Measurements from ENCODE around the gene RTCA.
"Not testable (repeated sequence)": the region's sequence is repeated elsewhere in the genome, so short reads cannot be mapped to it uniquely, and the experiment has no call there.

The RTCA gene

DNA sequence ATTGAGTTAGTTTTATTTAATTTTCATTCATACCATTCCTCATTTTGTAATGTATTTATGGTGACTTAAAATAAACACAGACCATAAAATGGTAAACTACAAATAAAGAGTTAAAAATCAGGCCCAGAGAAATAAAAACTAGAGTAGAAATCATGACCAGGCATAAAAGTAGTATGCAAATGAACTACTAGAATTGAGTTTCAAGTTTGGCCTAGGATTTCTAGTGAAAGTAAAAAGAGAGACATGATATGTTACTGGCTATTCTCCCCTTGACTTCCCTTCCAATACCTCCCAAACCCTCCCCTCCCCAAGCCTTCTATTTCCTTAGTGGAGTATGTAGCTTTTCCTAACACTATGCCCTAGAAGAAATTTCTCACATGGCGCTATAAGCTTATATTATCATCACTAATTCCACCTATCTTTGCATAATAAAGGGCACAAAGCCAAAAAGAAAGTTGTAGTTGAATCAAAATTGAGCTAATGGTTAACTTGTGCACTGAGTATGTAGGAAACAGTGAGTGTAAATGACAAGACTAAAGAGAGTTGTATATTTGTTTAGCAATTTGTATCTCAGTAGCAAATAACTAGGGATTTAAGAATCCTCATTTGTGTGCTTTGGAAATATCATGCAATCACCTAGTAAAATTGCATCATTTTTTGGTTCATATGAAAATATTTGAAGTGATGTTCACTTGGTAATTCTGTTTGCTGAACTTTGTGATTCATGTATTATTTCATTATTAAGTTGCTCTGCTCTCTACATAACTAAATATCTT, 56.6 kb downstream of the RTCA start:
- TF ChIP-seq, protein P1, sequence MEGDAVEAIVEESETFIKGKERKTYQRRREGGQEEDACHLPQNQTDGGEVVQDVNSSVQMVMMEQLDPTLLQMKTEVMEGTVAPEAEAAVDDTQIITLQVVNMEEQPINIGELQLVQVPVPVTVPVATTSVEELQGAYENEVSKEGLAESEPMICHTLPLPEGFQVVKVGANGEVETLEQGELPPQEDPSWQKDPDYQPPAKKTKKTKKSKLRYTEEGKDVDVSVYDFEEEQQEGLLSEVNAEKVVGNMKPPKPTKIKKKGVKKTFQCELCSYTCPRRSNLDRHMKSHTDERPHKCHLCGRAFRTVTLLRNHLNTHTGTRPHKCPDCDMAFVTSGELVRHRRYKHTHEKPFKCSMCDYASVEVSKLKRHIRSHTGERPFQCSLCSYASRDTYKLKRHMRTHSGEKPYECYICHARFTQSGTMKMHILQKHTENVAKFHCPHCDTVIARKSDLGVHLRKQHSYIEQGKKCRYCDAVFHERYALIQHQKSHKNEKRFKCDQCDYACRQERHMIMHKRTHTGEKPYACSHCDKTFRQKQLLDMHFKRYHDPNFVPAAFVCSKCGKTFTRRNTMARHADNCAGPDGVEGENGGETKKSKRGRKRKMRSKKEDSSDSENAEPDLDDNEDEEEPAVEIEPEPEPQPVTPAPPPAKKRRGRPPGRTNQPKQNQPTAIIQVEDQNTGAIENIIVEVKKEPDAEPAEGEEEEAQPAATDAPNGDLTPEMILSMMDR (IDR thresholded peaks at IDR 0.05; ENCODE audit: low read depth, low read length) = no peak

DNA sequence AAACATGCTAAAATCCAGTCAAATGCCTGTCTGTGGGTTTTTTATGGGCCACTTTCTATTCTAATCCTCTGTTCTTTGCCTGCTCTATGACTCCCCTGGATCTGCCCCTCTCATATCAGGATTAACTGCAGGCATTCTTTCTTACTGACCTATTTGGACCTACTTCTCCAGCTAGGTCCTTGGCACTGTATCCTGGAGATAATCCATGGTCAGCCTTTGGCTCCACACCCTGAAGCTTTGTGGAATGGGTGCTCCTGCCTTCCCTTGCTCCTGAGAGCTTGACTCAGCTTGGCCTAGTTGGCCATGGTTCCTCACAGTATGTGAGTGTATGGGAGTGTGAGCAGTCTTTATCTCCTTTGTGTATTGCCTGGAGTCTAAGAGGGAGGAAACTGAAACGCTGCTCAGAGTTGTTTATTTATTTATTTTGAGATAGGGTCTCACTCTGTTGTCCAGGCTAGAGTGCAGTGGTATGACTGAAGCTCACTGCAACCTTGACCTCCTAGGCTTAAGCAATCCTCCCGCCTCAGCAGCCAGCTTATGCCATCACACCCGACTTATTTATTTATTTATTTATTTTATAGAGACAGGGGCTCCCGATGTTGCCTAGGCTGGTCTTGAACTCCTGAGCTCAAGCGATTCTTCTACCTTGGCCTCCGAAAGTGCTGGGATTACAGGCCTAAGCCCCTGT, 57.5 kb downstream of the RTCA start:
- no peak overlapping the region for H3K4me3 ChIP-seq (ENCODE audit: low read depth, low read length)
- TF ChIP-seq, protein P1 (IDR thresholded peaks at IDR 0.05; ENCODE audit: low read depth, low read length) = no peak

More for the DNA sequence above, 56.6 kb downstream of the RTCA start:
- H3K4me3 ChIP-seq (ENCODE audit: low read depth, low read length) = no peak overlapping the region

DNA sequence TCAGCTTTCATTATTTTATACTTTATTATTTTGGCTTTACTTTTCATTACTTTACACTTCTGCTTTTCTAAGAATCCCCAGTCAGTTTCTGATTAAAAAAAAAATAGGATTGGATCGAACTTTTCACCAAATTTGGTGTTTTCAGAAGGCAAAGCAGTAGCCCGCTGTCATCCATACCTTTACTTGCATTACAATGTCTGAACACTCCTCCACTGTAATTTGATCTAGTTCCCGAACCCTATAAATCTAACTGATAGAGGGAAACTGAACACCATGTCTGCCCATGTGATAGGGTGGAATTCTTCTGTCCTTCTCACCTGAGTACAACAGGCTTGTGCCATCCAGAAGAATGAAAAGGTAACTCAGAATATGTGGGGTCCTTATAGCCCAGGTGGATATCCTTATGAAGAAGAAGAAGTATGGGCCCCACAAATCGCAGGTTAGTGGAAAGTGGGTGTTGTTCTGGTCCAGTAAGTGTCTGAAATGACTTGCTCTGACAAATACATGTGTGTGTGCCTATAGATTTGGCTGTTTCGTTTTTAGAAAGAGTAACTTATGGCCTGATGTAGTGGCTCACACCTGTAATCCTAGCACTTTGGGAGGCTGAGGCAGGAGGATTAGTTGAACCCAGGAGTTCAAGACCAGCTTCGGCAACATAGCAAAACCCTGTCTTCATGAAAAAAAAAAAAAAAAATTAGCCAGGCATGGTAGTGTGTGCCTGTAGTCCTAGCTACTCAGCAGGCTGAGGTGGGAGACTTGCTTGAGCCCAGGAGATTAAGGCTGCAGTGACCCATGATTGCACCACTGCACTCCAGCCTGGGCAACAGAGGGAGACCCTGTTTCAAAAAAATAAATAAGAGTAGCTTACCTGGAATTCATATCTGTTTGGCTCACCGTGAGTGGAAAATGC, 59.7 kb downstream of the RTCA start:
- TF ChIP-seq, protein P1 (IDR thresholded peaks at IDR 0.05; ENCODE audit: low read depth, low read length) = no peak
- no peak overlapping the region for H3K4me3 ChIP-seq (ENCODE audit: low read depth, low read length)

DNA sequence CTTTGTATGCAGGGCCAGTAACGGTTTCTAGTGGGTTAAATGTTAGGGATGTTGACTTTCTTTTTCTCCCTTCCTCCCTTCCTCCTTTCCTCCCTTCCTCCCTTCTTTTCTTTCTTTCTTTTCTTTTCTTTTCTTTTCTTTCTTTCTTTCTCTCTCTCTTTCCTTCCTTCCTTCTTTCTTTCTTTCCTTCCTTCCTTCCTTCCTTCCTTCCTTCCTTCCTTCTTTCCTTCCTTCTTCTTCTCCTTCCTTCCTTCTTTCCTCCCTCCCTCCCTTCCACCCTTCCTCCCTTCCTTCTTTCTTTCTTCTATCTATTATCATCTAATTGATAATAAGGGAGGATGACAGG, 60.3 kb downstream of the RTCA start:
- H3K4me3 ChIP-seq (ENCODE audit: low read depth, low read length) = not testable (repeated sequence)

DNA sequence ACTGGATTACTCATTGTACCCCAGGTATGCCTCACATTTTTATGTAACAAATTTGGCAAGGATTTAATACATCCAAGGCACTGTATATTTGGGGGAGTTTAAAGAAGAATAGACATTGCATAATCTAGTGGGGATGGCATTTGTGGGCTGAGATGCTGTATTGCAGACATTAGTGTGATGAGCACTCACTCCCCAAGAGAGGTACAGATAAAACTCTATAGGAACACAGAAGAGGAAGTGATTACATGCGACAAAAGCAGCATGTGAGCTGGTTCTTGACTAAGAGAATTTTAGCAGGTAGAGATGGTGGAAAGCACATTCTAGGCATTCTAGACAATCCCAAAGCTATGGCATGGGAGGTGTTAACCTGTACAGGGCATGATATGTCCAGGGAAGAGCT, 62.1 kb downstream of the RTCA start:
- TF ChIP-seq, protein P1 (IDR thresholded peaks at IDR 0.05; ENCODE audit: low read depth, low read length) = no peak

DNA sequence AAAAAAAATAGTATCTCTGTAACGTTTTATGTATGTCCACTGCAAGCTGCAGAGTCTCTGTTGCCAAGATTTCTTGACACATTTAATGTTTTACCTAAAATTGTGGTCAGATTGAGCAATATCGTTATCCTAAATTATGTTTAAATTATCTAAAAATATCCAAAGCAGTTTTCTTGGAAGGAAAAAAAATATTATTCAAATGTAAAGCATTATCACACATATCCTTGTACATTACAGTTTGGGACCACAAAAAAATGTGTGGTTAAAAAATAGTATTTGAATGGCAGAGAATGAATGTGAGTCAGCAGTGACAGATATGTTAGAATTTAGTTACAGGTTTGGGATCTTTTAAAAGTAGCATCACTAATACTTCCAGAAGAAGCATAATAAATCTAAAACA, 65.1 kb downstream of the RTCA start:
- H3K4me3 ChIP-seq (ENCODE audit: low read depth, low read length) = not testable (repeated sequence)

More for the DNA sequence above, 62.1 kb downstream of the RTCA start:
- H3K4me3 ChIP-seq (ENCODE audit: low read depth, low read length) = no peak overlapping the region

DNA sequence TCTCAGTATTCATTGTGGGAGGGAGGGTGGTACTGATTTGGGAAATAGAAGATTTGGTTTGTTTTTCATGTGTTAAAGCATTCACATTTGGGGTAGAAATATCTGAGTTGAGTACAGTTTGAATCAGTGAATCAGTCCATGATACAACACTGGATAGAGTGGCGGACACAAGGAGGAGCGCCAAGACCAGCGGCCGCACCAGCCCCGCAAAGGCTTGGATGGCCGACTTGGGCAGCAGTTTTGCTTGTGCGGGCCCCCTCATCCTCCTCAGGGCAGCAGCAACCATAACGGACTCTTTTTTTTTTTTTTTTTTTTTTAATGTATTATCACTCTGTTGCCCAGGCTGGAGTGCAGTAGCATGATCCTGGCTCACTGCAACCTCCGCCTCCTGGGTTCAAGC, 66.3 kb downstream of the RTCA start:
- H3K4me3 ChIP-seq (ENCODE audit: low read depth, low read length) = no peak overlapping the region
- TF ChIP-seq, protein P1 (IDR thresholded peaks at IDR 0.05; ENCODE audit: low read depth, low read length) = no peak

DNA sequence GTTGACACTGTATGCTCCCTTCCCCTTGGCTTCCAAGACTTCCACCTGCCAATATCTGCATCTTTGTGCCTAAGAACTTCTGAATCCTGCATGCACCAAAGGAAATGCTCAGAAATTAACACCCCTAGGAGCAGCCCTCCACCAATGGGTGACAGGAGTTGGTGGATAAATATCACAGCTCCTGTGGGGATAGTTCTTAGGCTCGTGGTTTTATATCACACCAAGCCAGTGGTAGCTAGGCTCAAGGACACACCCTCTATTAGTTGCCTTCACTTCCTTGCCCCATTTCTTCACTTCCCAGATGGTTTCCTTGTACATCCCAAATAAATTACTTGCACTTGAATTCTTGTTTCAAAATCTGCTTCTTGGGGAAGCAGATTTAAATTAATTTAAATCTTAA, 69.4 kb downstream of the RTCA start:
- TF ChIP-seq, protein P1 (IDR thresholded peaks at IDR 0.05; ENCODE audit: low read depth, low read length) = no peak
- H3K4me3 ChIP-seq (ENCODE audit: low read depth, low read length) = no peak overlapping the region

DNA sequence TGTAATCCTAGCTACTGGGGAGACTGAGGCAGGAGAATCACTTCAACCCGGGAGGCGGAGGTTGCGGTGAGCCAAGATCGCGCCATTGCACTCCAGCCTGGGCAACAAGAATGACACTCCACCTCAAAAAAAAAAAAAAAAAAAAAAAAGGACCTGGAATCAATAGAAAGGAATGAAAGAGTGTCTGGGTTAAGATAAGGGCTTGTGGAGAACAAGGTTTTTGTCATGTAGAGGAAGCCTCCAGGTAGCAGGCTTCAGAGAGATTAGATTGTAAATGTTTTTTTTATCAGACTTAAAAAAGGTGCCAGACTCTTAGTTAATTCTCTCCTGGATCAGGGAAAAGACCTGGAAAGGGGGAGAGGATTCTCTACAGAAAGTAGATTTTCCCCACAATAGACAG, 71.9 kb downstream of the RTCA start:
- not testable (repeated sequence) for H3K4me3 ChIP-seq (ENCODE audit: low read depth, low read length)

DNA sequence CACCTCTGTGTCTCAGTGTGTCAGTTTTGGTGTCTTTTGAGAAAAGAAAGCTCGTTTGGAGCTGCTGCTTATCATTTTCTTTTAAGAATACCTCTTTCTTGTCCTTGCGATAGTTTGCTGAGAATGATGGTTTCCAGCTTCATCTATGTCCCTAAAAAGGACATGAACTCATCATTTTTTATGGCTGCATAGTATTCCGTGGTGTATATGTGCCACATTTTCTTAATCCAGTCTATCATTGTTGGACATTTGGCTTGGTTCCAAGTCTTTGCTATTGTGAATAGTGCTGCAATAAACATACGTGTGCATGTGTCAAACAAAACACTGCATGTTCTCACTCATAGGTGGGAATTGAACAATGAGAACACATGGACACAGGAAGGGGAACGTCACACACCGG, 73.7 kb downstream of the RTCA start:
- not testable (repeated sequence) for H3K4me3 ChIP-seq (ENCODE audit: low read depth, low read length)

Data from WI38 (cell line).